Breast epithelium (tissue), 3 donors: ENCODE data around the gene ITIH5.

ENCODE experiments used
- POLR2AphosphoS5 ChIP-seq, 3 donors: sonication (generic); formaldehyde crosslinking; IDR thresholded peaks; one replicate each; pipeline ENCODE4 v1.6.1; 2017; ENCODE audit warnings: antibody characterized with exemption in 3 of 3
- TF ChIP-seq, protein P1 (sequence below), 3 donors: fragments of 450-650 bp; IDR thresholded peaks; one replicate each; pipeline ENCODE4 v1.5.1; 2016 to 2017; ENCODE audit warnings: antibody characterized with exemption in 3 of 3, mild to moderate bottlenecking in 3 of 3, moderate library complexity in 3 of 3

GRCh38 chr10:7610026-7610425 is 56.7 kb downstream of the ITIH5 start:
- no peak for TF ChIP-seq POLR2AphosphoS5 (IDR thresholded peaks at IDR 0.05)
- TF ChIP-seq, protein P1, sequence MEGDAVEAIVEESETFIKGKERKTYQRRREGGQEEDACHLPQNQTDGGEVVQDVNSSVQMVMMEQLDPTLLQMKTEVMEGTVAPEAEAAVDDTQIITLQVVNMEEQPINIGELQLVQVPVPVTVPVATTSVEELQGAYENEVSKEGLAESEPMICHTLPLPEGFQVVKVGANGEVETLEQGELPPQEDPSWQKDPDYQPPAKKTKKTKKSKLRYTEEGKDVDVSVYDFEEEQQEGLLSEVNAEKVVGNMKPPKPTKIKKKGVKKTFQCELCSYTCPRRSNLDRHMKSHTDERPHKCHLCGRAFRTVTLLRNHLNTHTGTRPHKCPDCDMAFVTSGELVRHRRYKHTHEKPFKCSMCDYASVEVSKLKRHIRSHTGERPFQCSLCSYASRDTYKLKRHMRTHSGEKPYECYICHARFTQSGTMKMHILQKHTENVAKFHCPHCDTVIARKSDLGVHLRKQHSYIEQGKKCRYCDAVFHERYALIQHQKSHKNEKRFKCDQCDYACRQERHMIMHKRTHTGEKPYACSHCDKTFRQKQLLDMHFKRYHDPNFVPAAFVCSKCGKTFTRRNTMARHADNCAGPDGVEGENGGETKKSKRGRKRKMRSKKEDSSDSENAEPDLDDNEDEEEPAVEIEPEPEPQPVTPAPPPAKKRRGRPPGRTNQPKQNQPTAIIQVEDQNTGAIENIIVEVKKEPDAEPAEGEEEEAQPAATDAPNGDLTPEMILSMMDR (IDR thresholded peaks at IDR 0.05), result no peak
